HG02623 (cell line): Measurements from ENCODE around the gene SPIB.
"Not testable (repeated sequence)": the region's sequence is repeated elsewhere in the genome, so short reads cannot be mapped to it uniquely, and the experiment has no call there.

Experiments used
- ATAC-seq: cut with Tn5 transposase; IDR thresholded peaks from one replicate; pipeline ENCODE4 v1.9.1; 2021; ENCODE audit warnings: moderate library complexity; ENCODE audit not compliant: unreplicated experiment

SPIB gene

DNA sequence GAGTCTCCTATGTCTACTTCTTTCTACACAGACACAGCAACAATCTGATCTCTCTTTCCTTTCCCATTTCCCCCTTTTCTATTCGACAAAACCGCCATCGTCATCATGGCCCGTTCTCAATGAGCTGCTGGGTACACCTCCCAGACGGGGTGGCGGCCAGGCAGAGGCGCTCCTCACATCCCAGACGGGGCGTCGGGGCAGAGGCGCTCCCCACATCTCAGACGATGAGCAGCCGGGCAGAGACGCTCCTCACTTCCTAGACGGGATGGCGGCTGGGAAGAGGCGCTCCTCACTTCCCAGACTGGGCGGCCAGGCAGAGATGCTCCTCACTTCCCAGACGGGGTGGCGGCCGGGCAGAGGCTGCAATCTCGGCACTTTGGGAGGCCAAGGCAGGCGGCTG lies 27.8 kb upstream of the SPIB start:
- not testable (repeated sequence) for ATAC-seq

DNA sequence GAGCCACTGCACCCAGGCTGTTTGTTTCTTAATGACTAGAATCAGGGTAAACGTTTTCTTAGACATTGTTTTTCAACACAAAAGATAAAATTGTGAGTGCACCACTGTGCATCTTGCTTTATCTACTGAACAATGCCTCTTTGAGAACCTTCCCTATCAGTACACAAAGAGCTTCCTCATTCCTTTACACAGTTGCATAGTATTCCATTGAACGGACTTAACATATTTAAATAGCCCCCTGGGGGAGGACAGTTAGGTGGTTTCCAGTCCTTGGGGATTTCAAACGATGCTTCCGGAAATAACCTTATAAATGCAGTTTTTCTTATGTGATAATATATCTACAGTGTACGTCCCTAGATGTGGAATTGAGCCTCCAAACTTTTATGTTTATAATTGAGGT lies 26.0 kb upstream of the SPIB start:
- no peak for ATAC-seq

DNA sequence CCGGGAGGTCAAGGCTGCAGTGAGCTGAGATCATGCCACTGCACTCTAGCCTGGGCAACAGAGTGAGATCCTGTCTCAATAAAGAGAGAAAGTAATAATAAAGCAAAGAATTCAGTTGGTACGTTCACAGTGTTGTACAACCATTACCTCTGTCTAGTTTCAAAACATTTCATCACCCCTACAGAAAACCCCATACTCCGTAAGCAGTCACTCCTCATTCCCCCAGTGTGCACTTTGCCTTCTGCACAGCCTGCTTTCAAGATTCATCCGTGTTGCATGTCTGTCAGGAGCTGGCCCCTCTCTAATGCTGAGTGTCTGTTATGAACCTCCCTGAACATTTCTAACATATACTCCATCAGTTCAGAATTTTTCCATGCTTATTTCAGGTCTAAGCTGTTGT lies 25.1 kb upstream of the SPIB start:
- ATAC-seq, result no peak

DNA sequence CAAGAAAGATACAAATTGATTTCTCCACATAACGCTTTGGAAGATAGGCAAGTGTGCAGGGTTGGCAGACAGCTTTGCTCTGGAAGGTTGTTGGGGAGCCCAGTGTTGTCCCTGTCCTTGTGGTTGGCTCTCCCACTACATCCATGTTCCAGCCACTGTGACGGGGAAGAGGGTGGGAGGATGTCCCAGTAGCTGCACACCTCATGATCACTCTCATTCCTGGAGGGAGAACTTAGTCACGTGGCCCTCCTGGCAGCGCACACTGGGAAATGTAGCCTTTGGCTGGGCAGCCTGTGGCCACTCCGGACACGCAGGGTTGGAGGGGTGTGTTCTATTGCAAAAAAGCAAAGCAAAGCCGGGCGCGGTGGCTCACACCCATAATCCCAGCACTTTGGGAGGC lies 24.7 kb upstream of the SPIB start:
- no peak for ATAC-seq

DNA sequence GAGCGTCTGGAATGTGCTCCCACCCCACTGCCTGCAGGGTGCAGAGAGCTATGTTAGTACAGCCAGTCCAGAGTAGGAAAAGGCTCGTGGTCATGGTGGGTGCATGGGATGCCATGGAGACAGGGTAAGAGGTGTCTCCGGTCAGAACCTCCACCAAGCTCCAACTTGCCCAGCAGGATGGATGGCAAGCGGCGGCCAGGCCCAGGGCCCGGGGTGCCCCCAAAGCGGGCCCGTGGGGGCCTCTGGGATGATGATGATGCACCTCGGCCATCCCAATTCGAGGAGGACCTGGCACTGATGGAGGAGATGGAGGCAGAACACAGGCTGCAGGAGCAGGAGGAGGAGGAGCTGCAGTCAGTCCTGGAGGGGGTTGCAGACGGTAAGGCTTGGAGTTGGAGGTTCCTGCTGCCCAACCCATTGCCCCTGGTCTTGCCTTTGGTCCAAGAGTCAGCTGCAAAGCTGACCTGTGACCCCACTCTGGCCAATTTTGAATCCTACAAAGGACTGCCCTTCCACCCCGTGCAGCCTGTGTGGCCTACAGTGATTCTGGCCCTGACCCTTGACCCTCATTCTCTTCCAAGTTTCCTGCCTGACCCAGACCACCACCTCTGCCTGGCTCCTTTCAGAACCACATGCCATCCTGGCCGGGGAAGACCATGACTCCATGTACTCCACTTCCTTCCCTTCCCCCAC lies 19.9 kb upstream of the SPIB start:
- ATAC-seq, result no peak

DNA sequence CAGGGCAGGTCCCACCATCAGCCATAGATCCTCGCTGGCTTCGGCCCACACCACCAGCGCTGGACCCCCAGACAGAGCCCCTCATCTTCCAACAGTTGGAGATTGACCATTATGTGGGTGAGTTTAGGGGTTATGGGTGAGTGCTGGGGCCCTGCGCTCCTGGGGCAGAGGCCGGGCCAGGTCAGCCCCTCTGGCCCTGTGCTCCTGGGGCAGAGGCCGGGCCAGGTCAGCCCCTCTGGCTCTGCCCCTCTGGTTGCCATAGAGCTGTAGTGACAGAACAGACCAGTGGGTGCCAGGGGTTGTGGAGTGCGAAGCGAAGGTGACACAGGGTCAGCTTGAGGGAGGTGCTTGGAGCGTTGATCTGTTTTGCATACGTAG lies 19.4 kb upstream of the SPIB start:
- no peak for ATAC-seq

DNA sequence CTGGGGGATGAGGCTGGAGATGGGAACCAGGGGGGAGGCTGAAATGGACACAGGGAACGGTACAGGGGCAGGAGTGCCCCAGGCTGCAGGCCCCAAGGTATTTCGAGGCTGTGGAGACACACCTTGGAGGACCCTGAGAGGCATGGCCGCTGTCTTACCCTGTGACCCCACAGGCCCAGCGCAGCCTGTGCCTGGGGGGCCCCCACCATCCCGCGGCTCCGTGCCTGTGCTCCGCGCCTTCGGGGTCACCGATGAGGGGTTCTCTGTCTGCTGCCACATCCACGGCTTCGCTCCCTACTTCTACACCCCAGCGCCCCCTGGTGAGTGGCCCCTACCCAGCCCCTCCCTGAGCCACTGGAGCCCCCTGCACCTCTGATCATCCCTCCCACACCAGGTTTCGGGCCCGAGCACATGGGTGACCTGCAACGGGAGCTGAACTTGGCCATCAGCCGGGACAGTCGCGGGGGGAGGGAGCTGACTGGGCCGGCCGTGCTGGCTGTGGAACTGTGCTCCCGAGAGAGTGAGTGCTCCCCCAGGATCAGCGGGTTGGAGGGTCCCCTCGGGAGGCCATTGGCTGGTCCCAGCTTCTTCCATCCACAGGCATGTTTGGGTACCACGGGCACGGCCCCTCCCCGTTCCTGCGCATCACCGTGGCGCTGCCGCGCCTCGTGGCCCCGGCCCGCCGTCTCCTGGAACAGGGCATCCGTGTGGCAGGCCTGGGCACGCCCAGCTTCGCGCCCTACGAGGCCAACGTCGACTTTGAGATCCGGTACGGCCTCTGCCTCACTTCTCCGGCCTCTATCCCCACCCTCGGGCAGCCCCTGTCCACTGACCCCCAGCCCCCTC lies 16.9 kb upstream of the SPIB start:
- ATAC-seq, result no peak

DNA sequence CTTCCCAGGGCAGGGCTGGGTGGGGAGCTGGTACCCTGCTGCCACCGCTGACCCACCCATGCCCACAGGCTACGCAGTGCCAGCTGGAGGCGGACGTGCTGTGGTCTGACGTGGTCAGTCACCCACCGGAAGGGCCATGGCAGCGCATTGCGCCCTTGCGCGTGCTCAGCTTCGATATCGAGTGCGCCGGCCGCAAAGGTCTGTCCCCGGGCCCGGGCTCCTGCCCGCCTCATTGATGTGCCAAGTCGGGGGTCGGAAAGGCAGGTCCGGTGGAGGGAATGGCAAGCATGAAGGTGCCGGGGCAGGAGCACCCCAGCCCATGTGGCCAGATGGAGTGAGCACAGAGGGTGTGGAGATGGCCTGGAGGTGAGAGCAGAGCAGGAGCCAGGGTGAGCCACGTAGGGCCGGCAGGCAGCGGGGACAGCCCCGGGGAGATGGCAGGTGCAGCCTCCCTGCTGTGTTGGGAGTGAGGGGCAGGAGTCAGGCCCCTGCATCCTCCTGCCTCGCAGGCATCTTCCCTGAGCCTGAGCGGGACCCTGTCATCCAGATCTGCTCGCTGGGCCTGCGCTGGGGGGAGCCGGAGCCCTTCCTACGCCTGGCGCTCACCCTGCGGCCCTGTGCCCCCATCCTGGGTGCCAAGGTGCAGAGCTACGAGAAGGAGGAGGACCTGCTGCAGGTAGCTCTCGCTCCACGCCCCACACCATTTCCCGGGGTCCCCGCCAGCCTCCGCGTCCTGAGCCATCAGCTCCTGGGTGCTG lies 16.0 kb upstream of the SPIB start:
- no peak for ATAC-seq

DNA sequence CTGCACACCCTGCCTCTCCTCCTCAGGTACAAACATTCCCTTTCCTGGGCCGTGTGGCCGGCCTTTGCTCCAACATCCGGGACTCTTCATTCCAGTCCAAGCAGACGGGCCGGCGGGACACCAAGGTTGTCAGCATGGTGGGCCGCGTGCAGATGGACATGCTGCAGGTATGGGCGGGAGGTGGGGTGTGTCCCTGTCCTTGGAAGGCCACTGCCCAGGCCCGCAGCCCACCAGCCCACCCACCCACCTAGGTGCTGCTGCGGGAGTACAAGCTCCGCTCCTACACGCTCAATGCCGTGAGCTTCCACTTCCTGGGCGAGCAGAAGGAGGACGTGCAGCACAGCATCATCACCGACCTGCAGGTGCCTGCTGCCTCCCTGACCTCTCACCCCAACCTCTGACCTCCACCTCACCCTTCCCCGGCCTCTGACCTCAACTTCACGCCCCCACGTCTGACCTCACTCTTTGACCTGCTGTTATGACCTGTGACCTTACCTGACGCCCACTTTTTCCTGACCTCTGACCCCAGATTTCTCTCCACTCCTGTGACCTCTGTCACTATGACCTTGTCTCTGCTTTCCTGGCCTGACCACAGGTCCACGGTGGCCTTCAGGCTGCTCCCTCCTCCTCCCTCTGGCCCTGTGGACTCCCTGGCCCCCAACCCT lies 12.4 kb upstream of the SPIB start:
- no peak for ATAC-seq

DNA sequence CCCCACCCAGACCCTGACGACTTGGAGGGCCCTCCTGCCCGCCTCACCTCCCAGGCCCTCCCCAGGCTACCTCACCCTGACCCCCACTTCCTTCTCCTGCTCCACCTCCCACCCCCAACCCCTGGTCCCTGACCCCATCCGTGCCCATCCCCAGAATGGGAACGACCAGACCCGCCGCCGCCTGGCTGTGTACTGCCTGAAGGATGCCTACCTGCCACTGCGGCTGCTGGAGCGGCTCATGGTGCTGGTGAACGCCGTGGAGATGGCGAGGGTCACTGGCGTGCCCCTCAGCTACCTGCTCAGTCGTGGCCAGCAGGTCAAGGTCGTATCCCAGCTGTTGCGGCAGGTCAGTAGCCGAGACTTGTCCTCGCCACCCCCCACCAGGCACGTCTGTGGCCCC lies 11.9 kb upstream of the SPIB start:
- no peak for ATAC-seq

DNA sequence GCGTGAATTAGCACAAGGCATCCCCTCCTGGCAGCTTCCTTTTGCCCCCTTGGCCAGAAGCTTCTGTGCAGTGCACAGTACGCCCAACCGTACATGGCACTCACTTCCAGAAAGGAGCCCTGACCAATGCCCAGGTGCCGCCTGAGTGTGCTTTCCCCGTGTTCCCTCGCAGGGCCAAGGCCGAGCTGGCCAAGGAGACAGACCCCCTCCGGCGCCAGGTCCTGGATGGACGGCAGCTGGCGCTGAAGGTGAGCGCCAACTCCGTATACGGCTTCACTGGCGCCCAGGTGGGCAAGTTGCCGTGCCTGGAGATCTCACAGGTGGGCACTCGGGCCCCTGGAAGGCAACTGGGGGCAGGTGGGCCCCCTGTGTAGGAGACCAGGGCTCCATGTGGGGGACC lies 9.4 kb upstream of the SPIB start:
- ATAC-seq, result no peak

DNA sequence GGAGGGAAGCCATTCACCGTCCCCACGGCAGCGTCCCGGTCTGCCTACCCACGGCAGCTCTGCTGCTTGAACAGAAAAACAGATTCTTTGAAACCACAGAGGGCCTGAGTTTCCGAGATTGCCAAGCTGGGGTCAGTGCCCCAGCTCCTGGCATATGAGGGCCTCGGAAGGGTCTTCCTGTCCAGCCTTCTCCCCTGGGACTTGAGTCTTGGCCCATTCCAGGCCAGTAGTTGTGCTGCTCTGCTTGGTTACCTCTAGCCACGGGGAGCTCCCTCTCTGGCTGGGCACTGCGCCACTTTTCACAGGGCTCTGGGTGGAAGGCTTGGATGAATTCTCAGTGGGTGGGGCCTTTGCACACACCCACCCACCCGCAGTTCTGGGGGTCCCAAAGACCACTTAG lies 8.6 kb upstream of the SPIB start:
- ATAC-seq, result no peak

DNA sequence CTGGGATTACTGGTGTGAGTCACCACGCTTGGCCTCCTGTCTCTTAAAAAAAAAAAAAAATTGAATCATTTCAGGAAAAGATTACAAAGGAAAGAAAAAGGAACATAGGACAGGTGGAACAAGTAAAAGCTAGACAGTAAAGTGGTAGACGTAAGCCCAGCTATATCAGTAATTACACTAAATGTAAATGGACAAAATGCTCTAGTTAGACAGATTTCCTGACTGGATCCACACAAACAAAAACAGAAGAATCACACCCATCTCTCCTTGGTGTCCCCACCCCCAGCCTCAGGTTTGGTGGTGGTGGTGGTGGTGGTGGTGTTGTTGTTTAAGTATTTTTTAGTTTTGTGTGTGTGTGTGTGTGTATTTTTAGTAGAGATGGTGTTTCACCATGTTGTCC lies 6.3 kb upstream of the SPIB start:
- no peak for ATAC-seq

DNA sequence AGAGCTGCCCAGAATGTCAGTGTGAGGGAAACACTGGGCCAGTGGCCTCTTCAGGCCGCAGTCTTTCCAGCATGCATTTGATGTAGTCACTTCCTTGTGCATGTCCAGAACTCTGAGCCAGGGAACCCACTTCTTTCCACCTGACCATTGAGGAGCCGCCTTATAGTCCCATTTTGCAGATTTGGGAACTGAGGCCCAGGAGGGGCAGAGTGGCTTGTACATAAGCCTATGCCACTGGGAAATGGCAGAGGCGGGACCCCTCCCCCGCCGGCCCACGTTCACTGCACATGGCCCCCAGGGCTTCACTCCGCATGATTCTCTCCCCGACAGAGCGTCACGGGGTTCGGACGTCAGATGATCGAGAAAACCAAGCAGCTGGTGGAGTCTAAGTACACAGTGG lies 5.6 kb upstream of the SPIB start:
- no peak for ATAC-seq

DNA sequence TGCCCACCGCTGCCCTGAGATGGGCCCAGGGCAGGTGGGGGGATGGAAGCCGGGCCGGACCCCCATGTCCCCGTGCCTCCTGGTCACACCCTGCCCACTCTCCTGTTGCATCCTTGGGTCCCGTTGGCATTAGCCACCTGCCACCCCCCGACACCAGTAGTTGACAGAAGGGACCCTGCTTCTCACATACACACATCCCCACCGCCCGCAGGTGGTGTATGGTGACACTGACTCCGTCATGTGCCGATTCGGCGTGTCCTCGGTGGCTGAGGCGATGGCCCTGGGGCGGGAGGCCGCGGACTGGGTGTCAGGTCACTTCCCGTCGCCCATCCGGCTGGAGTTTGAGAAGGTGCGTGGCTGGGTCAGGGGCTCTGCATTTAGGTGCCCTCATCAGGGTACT lies 5.2 kb upstream of the SPIB start:
- no peak for ATAC-seq

DNA sequence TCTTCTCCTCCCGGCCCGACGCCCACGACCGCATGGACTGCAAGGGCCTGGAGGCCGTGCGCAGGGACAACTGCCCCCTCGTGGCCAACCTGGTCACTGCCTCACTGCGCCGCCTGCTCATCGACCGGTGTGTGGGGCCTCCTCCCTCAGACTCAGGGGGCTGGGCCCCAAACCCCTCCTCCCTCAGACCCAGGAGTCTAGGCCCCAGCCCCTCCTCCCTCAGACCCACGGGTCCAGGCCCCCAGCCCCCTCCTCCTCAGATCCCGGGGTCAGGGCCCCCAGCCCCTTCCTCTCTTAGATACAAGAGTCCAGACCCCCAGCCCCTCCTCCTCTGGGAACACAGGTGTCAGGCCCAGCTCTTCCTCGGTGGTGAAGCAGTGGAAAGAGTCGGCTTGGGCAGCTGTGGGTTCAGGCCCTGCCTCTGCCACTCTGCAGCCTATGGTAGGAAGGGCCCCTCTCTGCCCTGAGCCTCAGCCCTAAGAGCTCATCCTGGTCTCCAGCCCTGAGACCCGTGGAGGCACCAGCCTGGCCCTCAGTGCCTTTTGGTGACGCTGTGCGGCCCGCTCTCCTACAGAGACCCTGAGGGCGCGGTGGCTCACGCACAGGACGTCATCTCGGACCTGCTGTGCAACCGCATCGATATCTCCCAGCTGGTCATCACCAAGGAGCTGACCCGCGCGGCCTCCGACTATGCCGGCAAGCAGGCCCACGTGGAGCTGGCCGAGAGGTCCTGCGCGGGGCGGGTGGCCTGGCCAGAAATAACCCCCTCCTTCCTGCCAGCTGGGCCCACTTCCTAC lies 3.7 kb upstream of the SPIB start:
- ATAC-seq, result peak; percentile 26

DNA sequence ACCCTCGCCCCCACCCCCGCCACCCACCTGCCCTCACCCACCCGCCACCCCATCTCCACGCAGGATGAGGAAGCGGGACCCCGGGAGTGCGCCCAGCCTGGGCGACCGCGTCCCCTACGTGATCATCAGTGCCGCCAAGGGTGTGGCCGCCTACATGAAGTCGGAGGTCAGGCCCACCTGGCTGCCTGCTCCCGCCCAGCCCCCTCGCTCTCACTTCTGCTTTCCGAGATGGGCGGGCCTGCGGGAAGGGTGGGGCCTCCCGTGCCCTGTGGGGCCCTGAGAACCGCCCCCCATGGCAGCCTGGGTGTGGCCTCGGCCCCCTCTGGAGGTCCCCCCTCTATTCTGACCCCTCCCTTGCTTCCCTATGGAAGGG lies 3.1 kb upstream of the SPIB start:
- ATAC-seq, result peak; percentile 34

DNA sequence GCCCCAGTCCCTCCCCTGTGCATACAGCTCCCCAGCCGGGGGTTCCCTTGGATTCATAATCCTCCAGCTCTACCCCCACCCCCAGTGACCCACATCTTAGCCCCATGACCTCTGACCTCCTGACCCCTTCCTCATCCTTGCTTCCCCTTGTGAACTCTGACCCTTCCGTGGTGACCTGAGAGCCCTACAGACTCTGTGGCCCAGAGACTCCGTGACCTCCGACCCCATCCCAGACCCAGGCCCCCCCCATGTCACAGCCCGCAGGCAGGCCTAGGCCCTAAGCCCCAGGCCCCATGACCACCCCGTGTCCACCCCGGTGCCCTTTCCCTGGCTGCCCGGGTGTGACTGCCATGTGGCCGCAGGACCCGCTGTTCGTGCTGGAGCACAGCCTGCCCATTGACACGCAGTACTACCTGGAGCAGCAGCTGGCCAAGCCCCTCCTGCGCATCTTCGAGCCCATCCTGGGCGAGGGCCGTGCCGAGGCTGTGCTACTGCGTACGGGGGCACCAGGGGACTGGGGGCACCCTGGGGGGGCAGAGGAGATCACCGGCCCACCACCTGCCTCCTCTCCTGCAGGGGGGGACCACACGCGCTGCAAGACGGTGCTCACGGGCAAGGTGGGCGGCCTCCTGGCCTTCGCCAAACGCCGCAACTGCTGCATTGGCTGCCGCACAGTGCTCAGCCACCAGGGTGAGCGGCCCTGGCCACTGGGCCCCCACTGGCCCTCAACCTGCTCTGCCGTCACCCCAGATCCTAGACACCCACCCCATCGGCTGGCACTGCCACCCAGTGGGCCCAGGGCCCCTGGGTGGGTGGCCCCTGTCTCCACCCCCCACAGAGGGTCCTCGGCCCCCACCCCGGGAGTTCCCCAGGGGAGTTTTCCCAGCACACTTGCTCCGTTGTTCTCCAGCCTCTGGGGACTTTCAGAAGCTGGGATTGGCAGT lies 2.4 kb upstream of the SPIB start:
- no peak for ATAC-seq
